AG04449 (cell line): ENCODE results near the gene FAM72B.
"Not testable (repeated sequence)": the region's sequence is repeated elsewhere in the genome, so short reads cannot be mapped to it uniquely, and the experiment has no call there.

Source experiments
- CTCF ChIA-PET: fragments of 350-600 bp; formaldehyde crosslinking; extraction: SDS; loops from one replicate; lab custom pipeline; 2021; ENCODE audit warnings: antibody characterized with exemption; lab: Yijun Ruan, JAX
- POLR2A ChIA-PET: fragments of 400-600, 350-600 bp; formaldehyde crosslinking; extraction: SDS; loops from one replicate; lab custom pipeline; 2020; ENCODE audit warnings: antibody characterized with exemption, inconsistent platforms; lab: Yijun Ruan, JAX
- DNase-seq: peaks from one replicate; pipeline ENCODE4 v3.0.0-alpha.2; 2010; ENCODE audit warnings: low read depth, low spot score
- H3K4me3 ChIP-seq: 2 replicates; pipeline ENCODE4 v1.5.1; 2011; ENCODE audit warnings: low read depth, mild to moderate bottlenecking, control low read depth, low read length
- TF ChIP-seq, protein P1 (sequence below): IDR thresholded peaks from one replicate; pipeline ENCODE4 v1.5.1; 2011; ENCODE audit warnings: mild to moderate bottlenecking, moderate library complexity, low read length, control low read depth, inconsistent platforms; ENCODE audit not compliant: insufficient read depth; ENCODE audit errors: missing control alignments

The FAM72B gene

DNA sequence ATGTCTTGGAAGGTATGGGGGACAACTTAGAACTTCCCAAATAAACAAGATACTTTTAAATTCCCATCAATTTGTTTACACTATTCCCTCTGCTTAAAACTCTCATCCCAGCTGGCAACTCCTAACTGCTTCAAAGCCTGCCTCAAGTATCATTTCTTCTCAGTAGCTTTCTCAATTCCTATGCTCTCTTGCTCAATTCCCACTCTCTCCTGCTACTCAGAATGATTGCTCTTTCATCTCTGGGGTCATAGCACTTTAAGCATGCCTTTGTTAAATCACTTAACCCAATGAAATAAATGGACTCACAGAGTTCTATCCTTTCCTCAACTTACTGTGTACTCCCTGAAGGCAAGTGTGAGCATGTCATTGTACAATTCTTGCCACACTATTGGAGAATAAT lies 18.8 kb downstream of the FAM72B start:
- POLR2A ChIA-PET, CTCF ChIA-PET, H3K4me3 ChIP-seq, DNase-seq: not testable (repeated sequence)

DNA sequence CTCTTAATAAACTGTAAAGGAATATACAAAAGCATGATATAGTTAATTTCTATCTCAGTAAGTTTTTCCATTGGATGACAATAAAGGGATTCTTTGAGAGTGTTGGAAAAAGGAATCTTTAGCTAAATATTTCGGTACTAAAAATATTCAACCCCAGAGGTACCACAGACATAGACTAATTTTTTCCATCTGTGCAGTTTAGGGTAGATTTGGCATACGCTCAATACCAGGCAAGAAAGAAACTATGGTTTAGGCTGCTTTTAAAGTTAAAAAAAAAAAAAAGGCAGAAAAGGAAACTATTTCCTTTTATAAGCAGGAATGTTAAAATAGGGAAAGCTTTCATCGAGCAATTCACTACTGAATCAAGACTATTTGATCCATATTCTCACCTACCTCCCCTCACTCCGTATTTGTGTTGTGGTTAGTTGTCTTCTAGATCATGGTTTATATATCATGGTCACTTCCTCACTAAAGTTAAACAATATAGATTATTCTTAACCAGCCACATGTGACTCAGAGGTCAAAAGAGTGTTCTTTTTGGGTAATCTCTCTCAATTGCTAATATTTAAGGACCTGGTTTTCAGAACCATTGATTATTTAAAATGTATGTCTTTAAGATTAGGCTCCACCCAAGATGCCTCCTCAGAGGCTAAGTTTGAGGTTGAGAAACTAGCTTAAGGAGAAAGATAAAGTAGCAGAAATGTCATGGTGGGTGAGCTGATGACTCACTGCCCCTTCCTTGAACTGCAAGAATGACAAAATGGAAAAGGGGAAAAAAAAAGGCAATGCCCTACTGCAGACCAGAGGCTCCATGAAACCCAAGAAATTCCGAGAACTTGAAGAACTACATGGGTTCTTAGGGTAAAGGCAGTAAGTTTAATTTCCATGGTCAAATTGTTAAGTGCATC lies 20.0 kb downstream of the FAM72B start:
- DNase-seq, POLR2A ChIA-PET, H3K4me3 ChIP-seq, CTCF ChIA-PET: not testable (repeated sequence)

GRCh38 chr1:121161199-121161901 lies 22.8 kb downstream of the FAM72B start:
- H3K4me3 ChIP-seq, DNase-seq, CTCF ChIA-PET, POLR2A ChIA-PET: not testable (repeated sequence)

DNA sequence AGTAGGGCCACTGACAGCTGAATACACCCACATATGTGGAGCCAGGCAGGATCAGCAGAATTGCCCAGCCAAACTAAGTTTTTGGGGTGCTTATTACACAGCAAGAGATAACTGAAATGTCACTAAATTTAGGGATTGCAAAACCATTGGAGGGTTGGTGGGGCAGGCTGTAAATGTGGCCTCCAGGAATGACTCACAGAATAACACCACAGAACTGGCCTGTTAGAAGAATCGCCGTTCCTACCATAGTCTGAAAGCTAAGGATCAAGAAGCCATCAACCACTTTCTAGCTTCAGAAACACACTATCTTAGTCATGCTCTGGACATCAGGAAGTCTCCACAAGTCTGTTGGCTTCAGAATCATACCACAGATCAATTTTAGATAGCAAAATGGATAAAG lies 24.0 kb downstream of the FAM72B start:
- H3K4me3 ChIP-seq, CTCF ChIA-PET, DNase-seq, POLR2A ChIA-PET: not testable (repeated sequence)

GRCh38 chr1:121157609-121158008 lies 26.5 kb downstream of the FAM72B start:
- POLR2A ChIA-PET, CTCF ChIA-PET, DNase-seq, H3K4me3 ChIP-seq: not testable (repeated sequence)

DNA sequence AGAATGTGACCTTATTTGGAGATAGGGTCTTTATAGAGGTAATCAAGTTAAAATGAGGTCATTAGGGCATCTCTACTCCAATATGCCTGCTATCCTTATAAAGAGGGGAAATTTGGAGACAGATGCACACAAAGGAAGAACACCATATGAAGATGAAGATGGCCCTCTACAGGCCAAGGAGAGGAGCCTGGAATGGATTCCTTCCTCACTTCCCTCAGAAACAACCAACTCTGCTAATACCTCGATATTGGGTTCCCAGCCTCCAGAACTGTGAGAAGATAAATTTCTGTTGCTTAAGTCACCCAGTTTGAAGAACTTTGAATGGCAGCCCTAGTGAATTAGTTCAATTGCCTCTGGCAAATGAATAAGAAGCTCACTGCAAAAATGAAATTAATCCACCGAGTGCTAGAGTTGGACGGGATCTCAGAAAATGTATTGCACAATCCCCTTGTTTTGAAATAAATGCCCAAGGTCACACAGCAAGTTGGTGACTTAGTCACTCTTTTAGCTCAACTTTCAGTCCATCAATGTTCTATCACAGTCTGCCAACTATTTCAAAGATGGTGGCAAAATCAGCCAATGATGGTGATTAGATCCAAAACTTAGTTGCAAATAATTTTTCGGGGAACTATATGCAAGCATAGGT lies 27.1 kb downstream of the FAM72B start:
- DNase-seq, H3K4me3 ChIP-seq, CTCF ChIA-PET, POLR2A ChIA-PET: not testable (repeated sequence)

GRCh38 chr1:121155671-121156358 lies 28.3 kb downstream of the FAM72B start:
- DNase-seq, CTCF ChIA-PET, H3K4me3 ChIP-seq, POLR2A ChIA-PET: not testable (repeated sequence)
- TF ChIP-seq, protein P1, sequence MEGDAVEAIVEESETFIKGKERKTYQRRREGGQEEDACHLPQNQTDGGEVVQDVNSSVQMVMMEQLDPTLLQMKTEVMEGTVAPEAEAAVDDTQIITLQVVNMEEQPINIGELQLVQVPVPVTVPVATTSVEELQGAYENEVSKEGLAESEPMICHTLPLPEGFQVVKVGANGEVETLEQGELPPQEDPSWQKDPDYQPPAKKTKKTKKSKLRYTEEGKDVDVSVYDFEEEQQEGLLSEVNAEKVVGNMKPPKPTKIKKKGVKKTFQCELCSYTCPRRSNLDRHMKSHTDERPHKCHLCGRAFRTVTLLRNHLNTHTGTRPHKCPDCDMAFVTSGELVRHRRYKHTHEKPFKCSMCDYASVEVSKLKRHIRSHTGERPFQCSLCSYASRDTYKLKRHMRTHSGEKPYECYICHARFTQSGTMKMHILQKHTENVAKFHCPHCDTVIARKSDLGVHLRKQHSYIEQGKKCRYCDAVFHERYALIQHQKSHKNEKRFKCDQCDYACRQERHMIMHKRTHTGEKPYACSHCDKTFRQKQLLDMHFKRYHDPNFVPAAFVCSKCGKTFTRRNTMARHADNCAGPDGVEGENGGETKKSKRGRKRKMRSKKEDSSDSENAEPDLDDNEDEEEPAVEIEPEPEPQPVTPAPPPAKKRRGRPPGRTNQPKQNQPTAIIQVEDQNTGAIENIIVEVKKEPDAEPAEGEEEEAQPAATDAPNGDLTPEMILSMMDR: peak; percentile 31

DNA sequence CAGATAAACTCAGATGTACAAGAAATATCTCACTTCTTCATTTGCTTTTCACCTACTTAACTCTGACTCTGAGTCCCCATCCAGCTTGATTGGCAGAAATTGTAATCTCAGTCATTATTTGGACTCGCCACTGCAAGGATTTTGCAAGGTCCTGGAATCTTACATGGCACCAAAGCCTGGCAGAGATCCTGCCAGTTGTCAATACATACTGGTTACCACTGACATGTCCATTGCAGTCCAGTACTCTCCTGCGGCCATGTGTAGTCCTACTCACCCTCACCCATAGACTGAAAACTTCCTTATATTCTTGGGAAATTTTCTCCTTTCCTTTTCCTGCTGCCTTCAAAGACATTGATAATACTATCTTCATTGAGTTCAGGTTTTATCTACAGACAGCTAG lies 29.3 kb downstream of the FAM72B start:
- CTCF ChIA-PET, DNase-seq, POLR2A ChIA-PET, H3K4me3 ChIP-seq: not testable (repeated sequence)

GRCh38 chr1:121152788-121153187 lies 31.4 kb downstream of the FAM72B start:
- DNase-seq, H3K4me3 ChIP-seq, POLR2A ChIA-PET, CTCF ChIA-PET: not testable (repeated sequence)

- CTCF ChIA-PET: not testable (repeated sequence)
These were observed 32.8 kb downstream of the FAM72B start for GRCh38 chr1:121151294-121151693.

GRCh38 chr1:121148489-121149190 lies 35.5 kb downstream of the FAM72B start:
- POLR2A ChIA-PET, DNase-seq, CTCF ChIA-PET: not testable (repeated sequence)

More at GRCh38 chr1:121151294-121151693, 32.8 kb downstream of the FAM72B start:
- DNase-seq, POLR2A ChIA-PET, H3K4me3 ChIP-seq: not testable (repeated sequence)

GRCh38 chr1:121140393-121140792 lies 43.7 kb downstream of the FAM72B start:
- CTCF ChIA-PET, DNase-seq, POLR2A ChIA-PET, H3K4me3 ChIP-seq: not testable (repeated sequence)

More at GRCh38 chr1:121148489-121149190, 35.5 kb downstream of the FAM72B start:
- not testable (repeated sequence) for H3K4me3 ChIP-seq

DNA sequence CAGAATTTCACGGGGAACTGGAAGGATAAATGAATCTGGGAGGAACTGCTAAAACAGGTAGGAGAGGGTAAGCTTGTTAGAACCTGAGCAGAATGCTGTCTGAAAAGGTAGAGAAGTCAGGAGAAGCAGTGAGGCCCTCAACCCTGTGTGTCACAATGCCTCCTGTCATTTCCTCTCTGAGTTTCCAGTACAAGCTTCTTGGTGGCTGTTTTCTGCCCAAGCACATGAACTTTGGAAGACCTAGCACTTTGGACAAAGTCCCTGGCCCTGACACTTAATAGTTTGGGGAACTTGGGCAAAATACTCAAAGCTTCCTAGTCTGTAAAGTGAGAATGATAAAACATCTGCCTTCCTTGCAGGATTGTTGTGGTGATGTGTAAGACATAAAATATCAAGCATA lies 52.6 kb downstream of the FAM72B start:
- POLR2A ChIA-PET, CTCF ChIA-PET, H3K4me3 ChIP-seq, DNase-seq: not testable (repeated sequence)

DNA sequence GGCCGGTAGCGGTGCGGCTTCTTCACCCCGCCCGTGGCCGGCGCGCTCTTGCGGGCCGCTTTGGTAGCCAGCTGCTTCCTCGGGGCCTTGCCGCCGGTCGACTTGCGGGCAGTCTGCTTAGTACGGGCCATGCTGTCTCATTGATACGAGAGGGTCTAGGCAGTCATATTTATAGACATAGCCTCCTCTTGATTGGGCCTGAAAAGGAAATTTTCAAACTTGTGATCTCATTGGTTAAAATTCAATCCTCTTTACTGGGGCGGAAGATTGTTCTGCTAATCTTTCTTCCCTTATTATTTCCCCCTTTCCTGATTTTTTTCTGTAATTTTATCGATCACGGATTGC lies 65.7 kb downstream of the FAM72B start:
- CTCF ChIA-PET, DNase-seq, POLR2A ChIA-PET: not testable (repeated sequence)
- H3K4me3 ChIP-seq: peak overlapping the region; percentile 52
